Neural cell (in vitro differentiated cells): Measurements from ENCODE around the gene RUFY3. TPM values are rescaled to one million over a fixed set of nuclear protein-coding genes. Genes with fewer than 3 reads are reported as not detected.

ENCODE experiments used
- H2AFZ ChIP-seq: fragments of 200-600, 300-800 bp; sonication (generic), shearing (Covaris generic); 2 replicates; pipeline ENCODE4 v1.6.0; 2014; ENCODE audit warnings: low read depth, mild to moderate bottlenecking, antibody characterized with exemption, low read length, moderate library complexity
- H3F3A ChIP-seq: fragments of 200-600 bp; shearing (Covaris generic); 2 replicates; pipeline ENCODE4 v1.6.1; 2016; ENCODE audit warnings: mild to moderate bottlenecking, moderate library complexity, mixed read lengths, antibody characterized with exemption, low read length; ENCODE audit not compliant: insufficient read depth, poor library complexity, severe bottlenecking
- H3K27ac ChIP-seq: fragments of 200-600, 300-800 bp; sonication (generic), shearing (Covaris generic); 2 replicates; pipeline ENCODE4 v1.5.1; 2014; ENCODE audit warnings: mild to moderate bottlenecking, low read length, moderate library complexity
- H3K27me3 ChIP-seq: fragments of 300-800, 200-600 bp; sonication (generic), shearing (Covaris generic); 2 replicates; pipeline ENCODE4 v1.6.0; 2014; ENCODE audit warnings: mild to moderate bottlenecking, low read depth, low read length, moderate library complexity; ENCODE audit not compliant: insufficient read depth
- H3K36me3 ChIP-seq: fragments of 300-800, 200-600 bp; sonication (generic), shearing (Covaris generic); 2 replicates; pipeline ENCODE4 v1.5.1; 2014; ENCODE audit warnings: mild to moderate bottlenecking, antibody characterized with exemption, low read length, moderate library complexity; ENCODE audit not compliant: insufficient read depth
- H3K4me2 ChIP-seq: fragments of 300-800, 200-600 bp; sonication (generic), shearing (Covaris generic); 2 replicates; pipeline ENCODE4 v1.6.0; 2014; ENCODE audit warnings: mild to moderate bottlenecking, low read length
- H3K4me3 ChIP-seq: fragments of 300-800, 200-600 bp; sonication (generic), shearing (Covaris generic); 2 replicates; pipeline ENCODE4 v1.5.1; 2014; ENCODE audit warnings: mild to moderate bottlenecking, low read length, moderate library complexity
- H3K79me2 ChIP-seq: fragments of 200-600 bp; shearing (Covaris generic); replicated peaks from 2 replicates; pipeline ENCODE4 v1.6.0; 2014; ENCODE audit warnings: mild to moderate bottlenecking, low read length, moderate library complexity; ENCODE audit not compliant: insufficient read depth
- H3K9ac ChIP-seq: fragments of 300-800, 200-600 bp; sonication (generic), shearing (Covaris generic); 2 replicates; pipeline ENCODE4 v1.6.1; 2016; ENCODE audit warnings: mild to moderate bottlenecking, low read length, mixed read lengths
- H3K9me2 ChIP-seq: fragments of 200-600 bp; shearing (Covaris generic); 2 replicates; pipeline ENCODE4 v1.6.1; 2016; ENCODE audit warnings: mild to moderate bottlenecking, low read length, mixed read lengths; ENCODE audit not compliant: insufficient read depth
- H3K9me3 ChIP-seq: fragments of 200-600, 300-800 bp; sonication (generic), shearing (Covaris generic); 2 replicates; pipeline ENCODE4 v1.6.1; 2016; ENCODE audit warnings: mild to moderate bottlenecking, mixed run types, low read length, moderate library complexity, mixed read lengths
- H4K20me1 ChIP-seq: fragments of 200-600 bp; shearing (Covaris generic); 2 replicates; pipeline ENCODE4 v1.6.1; 2016; ENCODE audit warnings: mild to moderate bottlenecking, mixed run types; ENCODE audit not compliant: insufficient read depth
- CTCF ChIP-seq: fragments of 450-650 bp; IDR thresholded peaks from 2 replicates; pipeline ENCODE4 v1.5.1; 2014; ENCODE audit warnings: antibody characterized with exemption, mild to moderate bottlenecking, moderate library complexity; ENCODE audit not compliant: poor library complexity, severe bottlenecking
- EP300 ChIP-seq: fragments of 450-650 bp; conservative IDR thresholded peaks from 2 replicates; pipeline ENCODE4 v1.6.1; 2014; ENCODE audit warnings: antibody characterized with exemption, mild to moderate bottlenecking, moderate library complexity; ENCODE audit not compliant: poor library complexity, severe bottlenecking
- EZH2 ChIP-seq: fragments of 200-600, 300-800 bp; shearing (Covaris generic), sonication (generic); IDR thresholded peaks from 2 replicates; pipeline ENCODE4 v1.6.1; 2014; ENCODE audit warnings: antibody characterized with exemption, low read length, borderline replicate concordance, mild to moderate bottlenecking; ENCODE audit not compliant: insufficient read depth, poor library complexity, severe bottlenecking
- MXI1 ChIP-seq: fragments of 450-650 bp; conservative IDR thresholded peaks from 2 replicates; pipeline ENCODE4 v1.6.1; 2014; ENCODE audit warnings: antibody characterized with exemption, mild to moderate bottlenecking; ENCODE audit not compliant: poor library complexity, severe bottlenecking
- POLR2AphosphoS5 ChIP-seq: IDR thresholded peaks from 2 replicates; pipeline ENCODE4 v1.6.1; 2012
- SMC3 ChIP-seq: fragments of 450-650 bp; conservative IDR thresholded peaks from 2 replicates; pipeline ENCODE4 v1.6.1; 2014; ENCODE audit warnings: antibody characterized with exemption, mild to moderate bottlenecking, moderate library complexity; ENCODE audit not compliant: poor library complexity
- TAF1 ChIP-seq: IDR thresholded peaks from 2 replicates; pipeline ENCODE4 v1.6.1; 2012; ENCODE audit warnings: low read depth
- polyA plus RNA-seq: library from polyadenylated mRNA; depleted of rRNA; stranded (reverse); fragments of >200 nt; gene quantifications from 2 replicates; pipeline ENCODE4 v1.2.3, GENCODE V29; 2014
- TF ChIP-seq, protein P1 (sequence below): IDR thresholded peaks from 2 replicates; pipeline ENCODE4 v1.6.1; 2012; ENCODE audit warnings: borderline replicate concordance

The RUFY3 gene
- polyA plus RNA-seq, 1 donor from 2014 or later = 414 TPM

GRCh38 chr4:70838204-70838603 lies 116.4 kb downstream of the RUFY3 start:
- H3K27me3 ChIP-seq = no peaks in the 10 kb centered on the region
- peak overlapping the region; percentile 98 for H3K4me3 ChIP-seq
- peak overlapping the region; percentile 88 for H3K9ac ChIP-seq
- no peaks in the 10 kb centered on the region for H3F3A ChIP-seq
- no peaks in the 10 kb centered on the region for H4K20me1 ChIP-seq
- TF ChIP-seq SMC3 = no peak
- no peak for TF ChIP-seq TAF1
- TF ChIP-seq EZH2 = no peak
- no peak for TF ChIP-seq MXI1
- TF ChIP-seq, protein P1, sequence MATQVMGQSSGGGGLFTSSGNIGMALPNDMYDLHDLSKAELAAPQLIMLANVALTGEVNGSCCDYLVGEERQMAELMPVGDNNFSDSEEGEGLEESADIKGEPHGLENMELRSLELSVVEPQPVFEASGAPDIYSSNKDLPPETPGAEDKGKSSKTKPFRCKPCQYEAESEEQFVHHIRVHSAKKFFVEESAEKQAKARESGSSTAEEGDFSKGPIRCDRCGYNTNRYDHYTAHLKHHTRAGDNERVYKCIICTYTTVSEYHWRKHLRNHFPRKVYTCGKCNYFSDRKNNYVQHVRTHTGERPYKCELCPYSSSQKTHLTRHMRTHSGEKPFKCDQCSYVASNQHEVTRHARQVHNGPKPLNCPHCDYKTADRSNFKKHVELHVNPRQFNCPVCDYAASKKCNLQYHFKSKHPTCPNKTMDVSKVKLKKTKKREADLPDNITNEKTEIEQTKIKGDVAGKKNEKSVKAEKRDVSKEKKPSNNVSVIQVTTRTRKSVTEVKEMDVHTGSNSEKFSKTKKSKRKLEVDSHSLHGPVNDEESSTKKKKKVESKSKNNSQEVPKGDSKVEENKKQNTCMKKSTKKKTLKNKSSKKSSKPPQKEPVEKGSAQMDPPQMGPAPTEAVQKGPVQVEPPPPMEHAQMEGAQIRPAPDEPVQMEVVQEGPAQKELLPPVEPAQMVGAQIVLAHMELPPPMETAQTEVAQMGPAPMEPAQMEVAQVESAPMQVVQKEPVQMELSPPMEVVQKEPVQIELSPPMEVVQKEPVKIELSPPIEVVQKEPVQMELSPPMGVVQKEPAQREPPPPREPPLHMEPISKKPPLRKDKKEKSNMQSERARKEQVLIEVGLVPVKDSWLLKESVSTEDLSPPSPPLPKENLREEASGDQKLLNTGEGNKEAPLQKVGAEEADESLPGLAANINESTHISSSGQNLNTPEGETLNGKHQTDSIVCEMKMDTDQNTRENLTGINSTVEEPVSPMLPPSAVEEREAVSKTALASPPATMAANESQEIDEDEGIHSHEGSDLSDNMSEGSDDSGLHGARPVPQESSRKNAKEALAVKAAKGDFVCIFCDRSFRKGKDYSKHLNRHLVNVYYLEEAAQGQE = no peak
- no peak for TF ChIP-seq POLR2AphosphoS5
- TF ChIP-seq EP300 = no peak
- H3K4me2 ChIP-seq = peak overlapping the region; percentile 94
- no peaks in the 10 kb centered on the region for H3K9me3 ChIP-seq
- peak overlapping the region; percentile 91 for H3K27ac ChIP-seq
- no peak overlapping the region for H2AFZ ChIP-seq
- no peaks in the 10 kb centered on the region for H3K9me2 ChIP-seq
- peaks cover 37% of the 10 kb centered on the region for H3K79me2 ChIP-seq
- H3K36me3 ChIP-seq = no peaks in the 10 kb centered on the region

DNA sequence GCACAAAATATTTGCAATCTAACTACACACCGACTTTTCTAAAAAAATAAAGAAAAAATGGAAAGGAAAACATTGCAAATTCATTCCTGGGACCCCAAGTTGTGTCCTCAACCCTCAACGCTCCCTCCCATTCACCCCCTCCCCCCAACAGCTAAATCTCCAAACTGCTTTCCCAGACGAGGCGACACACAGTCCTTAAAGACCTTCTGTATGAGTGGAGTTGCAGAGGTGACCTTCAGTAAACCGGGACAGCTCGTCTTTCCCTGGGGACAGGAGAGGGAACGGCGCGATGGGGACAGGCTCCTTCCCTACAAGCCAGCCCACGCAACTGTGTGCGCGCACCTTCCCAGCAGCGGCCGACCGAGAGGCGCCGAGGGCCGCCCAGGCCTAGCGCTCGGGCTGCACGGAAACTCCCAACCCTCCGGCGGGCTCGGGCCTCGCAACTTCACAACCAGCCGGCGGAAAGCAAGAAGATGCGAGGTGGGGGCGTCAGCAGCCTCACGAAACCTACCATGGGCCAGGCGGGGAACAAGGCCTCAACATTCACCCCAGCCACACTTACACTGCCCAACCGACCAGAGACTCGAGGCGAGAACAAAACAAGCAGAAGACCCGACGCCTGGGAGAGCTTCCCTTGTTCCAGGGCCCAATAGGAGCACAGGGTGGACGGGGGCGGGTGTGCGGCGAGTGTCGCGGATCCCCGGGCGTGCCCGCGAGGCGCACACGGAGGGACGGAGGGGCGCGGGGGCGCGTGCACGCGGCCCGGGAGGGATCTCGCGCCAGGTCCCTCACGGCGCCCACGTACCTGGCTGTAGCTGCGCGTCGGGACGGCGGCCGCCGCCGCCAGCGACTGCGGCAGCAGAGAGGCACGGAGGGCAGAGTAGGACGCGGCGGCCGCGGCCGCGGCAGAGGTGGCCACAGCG lies 117.2 kb downstream of the RUFY3 start:
- Histone ChIP-seq H3K4me2 (peak overlapping the region; percentile 94), H2AFZ (peak overlapping the region; percentile 90), H3K9ac (peak overlapping the region; percentile 88), H3K9me3 (no peaks in the 10 kb centered on the region), H3K9me2 (no peaks in the 10 kb centered on the region), H3K4me3 (peak overlapping the region; percentile 98), H3K27ac (peak overlapping the region; percentile 91), H3F3A (no peaks in the 10 kb centered on the region), H4K20me1 (no peaks in the 10 kb centered on the region), H3K79me2 (peaks cover 37% of the 10 kb centered on the region), H3K27me3 (no peaks in the 10 kb centered on the region), H3K36me3 (no peaks in the 10 kb centered on the region)
- TF ChIP-seq POLR2AphosphoS5 (peak; percentile 50), CTCF (no peak), TAF1 (no peak), SMC3 (peak; percentile 22)
- TF ChIP-seq, protein P1 = peak; percentile 22
